Body of pancreas (tissue), 4 donors: ENCODE data around the gene RANGAP1. TPM values are rescaled to one million over a fixed set of nuclear protein-coding genes. Genes with fewer than 3 reads are reported as not detected.
A peak's percentile ranks its signal among the peaks of the same experiment; 100 is the strongest.

Source experiments
- ATAC-seq: fragments of 150-250 bp; one replicate; pipeline ENCODE4 v1.9.1; 2016
- DNase-seq, 4 donors: peaks; one replicate each; pipeline ENCODE4 v3.0.0-alpha.2; 2019
- H3K27ac ChIP-seq, 4 donors: fragments of 200-600 bp; sonication (generic); 1 replicate in 3 of 4; 2 replicates in 1 of 4; pipeline versions ENCODE4 v1.5.1 to v1.6.1; 2016 to 2019; ENCODE audit warnings: mild to moderate bottlenecking in 1 of 4, mixed read lengths in 1 of 4, moderate library complexity in 1 of 4
- H3K27me3 ChIP-seq, 2 donors: fragments of 200-600 bp; sonication (generic); one replicate each; pipeline ENCODE4 v1.6.0; 2016; ENCODE audit warnings: mild to moderate bottlenecking in 1 of 2
- H3K36me3 ChIP-seq, 2 donors: fragments of 200-600 bp; sonication (generic); replicated peaks in 1 of 2; 2 replicates each; pipeline ENCODE4 v1.5.1; 2016; ENCODE audit warnings: low read depth in 2 of 2; ENCODE audit not compliant: insufficient read depth in 1 of 2
- H3K4me1 ChIP-seq: fragments of 200-600 bp; sonication (generic); one replicate; pipeline ENCODE4 v1.6.0; 2016
- H3K4me3 ChIP-seq, 2 donors: fragments of 200-600 bp; sonication (generic); 1 replicate in 1 of 2; 2 replicates in 1 of 2; pipeline ENCODE4 v1.5.1; 2016 to 2019
- H3K9me3 ChIP-seq, 3 donors: fragments of 200-600 bp; sonication (generic); 1 replicate in 2 of 3; 2 replicates in 1 of 3; pipeline ENCODE4 v1.5.1; 2016
- POLR2A ChIP-seq, 3 donors: fragments of 450-650 bp; IDR thresholded peaks; one replicate each; pipeline ENCODE4 v1.6.1; 2016; ENCODE audit warnings: antibody characterized with exemption in 3 of 3, mild to moderate bottlenecking in 2 of 3
- WGBS, 2 donors: methylation state at CpG; one replicate each; pipeline ENCODE4 v1.1.5; 2017; 5-methylcytosine and 5-hydroxymethylcytosine counted together
- intact Hi-C: fragments of 100-400 bp; cut with DNase I; formaldehyde crosslinking; loops from one replicate; pipeline ENCODE4 v1.15.1; 2023
- total RNA-seq, 2 donors: library from RNA; depleted of rRNA; stranded (reverse); fragments of >200 nt; gene quantifications; one replicate each; pipeline ENCODE4 v1.1.0, GENCODE V29; 2016
- TF ChIP-seq, protein P1 (sequence below), 7 experiments: fragments of 450-650 bp in 4 of 7; fragments of 200-600 bp in 3 of 7; sonication (generic) in 3 of 7; IDR thresholded peaks; one replicate each; pipeline ENCODE4 v1.5.1; 2016 to 2019; ENCODE audit warnings: antibody characterized with exemption in 7 of 7

Gene RANGAP1
- total RNA-seq, 2 donors from 2014 or later = 45.4 to 62.3 TPM

GRCh38 chr22:41216984-41217383 is 69.0 kb downstream of the RANGAP1 start:
- peak overlapping the region in 2 of 4 donors; percentile 6 to 52 for H3K27ac ChIP-seq
- no peaks in the 10 kb centered on the region for H3K9me3 ChIP-seq
- no peaks in the 10 kb centered on the region for H3K27me3 ChIP-seq
- ATAC-seq = no peak
- no peaks in the 10 kb centered on the region for H3K4me1 ChIP-seq
- H3K36me3 ChIP-seq = peaks cover 0 to 15% of the 10 kb centered on the region in 2 donors
- TF ChIP-seq, protein P1, sequence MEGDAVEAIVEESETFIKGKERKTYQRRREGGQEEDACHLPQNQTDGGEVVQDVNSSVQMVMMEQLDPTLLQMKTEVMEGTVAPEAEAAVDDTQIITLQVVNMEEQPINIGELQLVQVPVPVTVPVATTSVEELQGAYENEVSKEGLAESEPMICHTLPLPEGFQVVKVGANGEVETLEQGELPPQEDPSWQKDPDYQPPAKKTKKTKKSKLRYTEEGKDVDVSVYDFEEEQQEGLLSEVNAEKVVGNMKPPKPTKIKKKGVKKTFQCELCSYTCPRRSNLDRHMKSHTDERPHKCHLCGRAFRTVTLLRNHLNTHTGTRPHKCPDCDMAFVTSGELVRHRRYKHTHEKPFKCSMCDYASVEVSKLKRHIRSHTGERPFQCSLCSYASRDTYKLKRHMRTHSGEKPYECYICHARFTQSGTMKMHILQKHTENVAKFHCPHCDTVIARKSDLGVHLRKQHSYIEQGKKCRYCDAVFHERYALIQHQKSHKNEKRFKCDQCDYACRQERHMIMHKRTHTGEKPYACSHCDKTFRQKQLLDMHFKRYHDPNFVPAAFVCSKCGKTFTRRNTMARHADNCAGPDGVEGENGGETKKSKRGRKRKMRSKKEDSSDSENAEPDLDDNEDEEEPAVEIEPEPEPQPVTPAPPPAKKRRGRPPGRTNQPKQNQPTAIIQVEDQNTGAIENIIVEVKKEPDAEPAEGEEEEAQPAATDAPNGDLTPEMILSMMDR (IDR thresholded peaks at IDR 0.05) = no peak
- TF ChIP-seq POLR2A (IDR thresholded peaks at IDR 0.05) = no peak
- intact Hi-C loops = no loop called here
- WGBS, 2 donors = 78 to 89% methylated on average over 5 to 12 of the region's 13 CpGs
- no peak for DNase-seq
- H3K4me3 ChIP-seq = no peak overlapping the region

GRCh38 chr22:41215926-41216325 is 70.1 kb downstream of the RANGAP1 start:
- ATAC-seq (no peak), DNase-seq (no peak)
- Histone ChIP-seq H3K36me3 (peaks cover 0 to 7% of the 10 kb centered on the region in 2 donors), H3K4me3 (no peak overlapping the region), H3K4me1 (no peaks in the 10 kb centered on the region), H3K9me3 (no peaks in the 10 kb centered on the region), H3K27ac (no peak overlapping the region), H3K27me3 (no peaks in the 10 kb centered on the region)
- intact Hi-C loops = no loop called here
- no peak for TF ChIP-seq POLR2A (IDR thresholded peaks at IDR 0.05)
- TF ChIP-seq, protein P1 (IDR thresholded peaks at IDR 0.05) = no peak
- 86 to 88% methylated on average over 5 to 7 of the region's 7 CpGs for whole genome bisulfite sequencing, 2 donors

GRCh38 chr22:41215409-41215808 is 70.6 kb downstream of the RANGAP1 start:
- H3K36me3 ChIP-seq = peaks cover 0 to 3% of the 10 kb centered on the region in 2 donors
- TF ChIP-seq, protein P1 (IDR thresholded peaks at IDR 0.05) = no peak
- TF ChIP-seq POLR2A (IDR thresholded peaks at IDR 0.05) = no peak
- intact Hi-C loops = no loop called here
- no peak overlapping the region for H3K27ac ChIP-seq
- no peaks in the 10 kb centered on the region for H3K4me1 ChIP-seq
- ATAC-seq = no peak
- 93 to 94% methylated on average over 8 to 10 of the region's 10 CpGs for WGBS, 2 donors
- no peak overlapping the region for H3K4me3 ChIP-seq
- DNase-seq = no peak
- H3K27me3 ChIP-seq = no peaks in the 10 kb centered on the region
- H3K9me3 ChIP-seq = no peaks in the 10 kb centered on the region

DNA sequence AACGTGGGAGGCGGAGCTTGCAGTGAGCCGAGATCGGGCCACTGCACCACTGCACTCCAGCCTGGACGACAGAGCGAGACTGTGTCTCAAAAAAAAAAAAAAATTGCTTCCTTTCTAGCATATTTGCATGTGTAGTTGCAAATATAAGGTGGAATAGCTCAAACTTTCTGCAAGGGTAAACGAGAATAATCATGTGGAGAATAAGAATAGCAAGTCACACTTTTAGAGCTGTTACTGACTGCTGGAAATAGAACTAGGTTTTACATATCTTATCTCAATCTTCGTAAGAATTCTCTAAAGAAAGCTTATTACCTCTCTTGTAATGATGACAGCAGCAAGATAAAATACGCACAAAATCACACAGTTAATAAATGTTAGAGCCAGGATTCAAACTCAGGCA is 79.3 kb downstream of the RANGAP1 start:
- H3K27ac ChIP-seq = no peak overlapping the region
- WGBS, 2 donors = 84 to 88% methylated on average over 9 of the region's 9 CpGs
- H3K36me3 ChIP-seq = no peaks in the 10 kb centered on the region
- peaks cover 13% of the 10 kb centered on the region for H3K4me1 ChIP-seq
- H3K27me3 ChIP-seq = no peaks in the 10 kb centered on the region
- TF ChIP-seq, protein P1 (IDR thresholded peaks at IDR 0.05) = no peak
- TF ChIP-seq POLR2A (IDR thresholded peaks at IDR 0.05) = no peak
- ATAC-seq (no peak), DNase-seq (no peak)
- H3K9me3 ChIP-seq = no peaks in the 10 kb centered on the region
- no peak overlapping the region for H3K4me3 ChIP-seq
- intact Hi-C loops = no loop called here
